8988T (cell line): Measurements from ENCODE around the gene RAD52.
"Not testable (repeated sequence)": the region's sequence is repeated elsewhere in the genome, so short reads cannot be mapped to it uniquely, and the experiment has no call there.

ENCODE experiments used
- DNase-seq: peaks from one replicate; pipeline ENCODE4 v3.0.0; 2011

The RAD52 gene

GRCh38 chr12:966724-967123, 17.2 kb upstream of the RAD52 start:
- no peak for DNase-seq

- DNase-seq, result no peak
Measured at GRCh38 chr12:958588-959123, 9.2 kb upstream of the RAD52 start.

- DNase-seq, result no peak
Measured at GRCh38 chr12:955939-956338, 6.4 kb upstream of the RAD52 start.

GRCh38 chr12:954741-955140, 5.2 kb upstream of the RAD52 start:
- DNase-seq, result no peak

GRCh38 chr12:953776-954175, 4.3 kb upstream of the RAD52 start:
- DNase-seq, result no peak

GRCh38 chr12:951176-951575, 1.7 kb upstream of the RAD52 start:
- no peak for DNase-seq

- no peak for DNase-seq
Measured at GRCh38 chr12:948238-948637, 1.3 kb downstream of the RAD52 start.

GRCh38 chr12:946631-947030, 2.9 kb downstream of the RAD52 start:
- DNase-seq, result no peak

- DNase-seq, result no peak
Measured at GRCh38 chr12:946212-946611, 3.3 kb downstream of the RAD52 start.

- DNase-seq, result no peak
Measured at GRCh38 chr12:944211-944610, 5.3 kb downstream of the RAD52 start.

- no peak for DNase-seq
Measured at GRCh38 chr12:943051-943450, 6.4 kb downstream of the RAD52 start.

- no peak for DNase-seq
Measured at GRCh38 chr12:938810-939209, 10.7 kb downstream of the RAD52 start.

- DNase-seq, result no peak
Measured at GRCh38 chr12:936377-937345, 12.8 kb downstream of the RAD52 start.

- not testable (repeated sequence) for DNase-seq
Measured at GRCh38 chr12:935891-936290, 13.6 kb downstream of the RAD52 start.

- DNase-seq, result no peak
Measured at GRCh38 chr12:931591-931990, 17.9 kb downstream of the RAD52 start.

GRCh38 chr12:931060-931459, 18.4 kb downstream of the RAD52 start:
- DNase-seq, result no peak

GRCh38 chr12:926641-927040, 22.9 kb downstream of the RAD52 start:
- no peak for DNase-seq

GRCh38 chr12:922285-922684, 27.2 kb downstream of the RAD52 start:
- no peak for DNase-seq

GRCh38 chr12:920676-921075, 28.8 kb downstream of the RAD52 start:
- DNase-seq, result no peak

GRCh38 chr12:916712-917445, 32.6 kb downstream of the RAD52 start:
- no peak for DNase-seq

- DNase-seq, result no peak
Measured at GRCh38 chr12:916240-916639, 33.3 kb downstream of the RAD52 start.

- DNase-seq, result no peak
Measured at GRCh38 chr12:915090-915489, 34.4 kb downstream of the RAD52 start.

GRCh38 chr12:913919-914698, 35.4 kb downstream of the RAD52 start:
- DNase-seq, result peak; percentile 20
